HepG2 (cell line): ENCODE results near the gene IL1R1. TPM values are rescaled to one million over a fixed set of nuclear protein-coding genes. Genes with fewer than 3 reads are reported as not detected.

Source experiments
- CC2D1A ChIP-seq: sonication (generic); formaldehyde crosslinking; IDR thresholded peaks from 2 replicates; pipeline ENCODE4 v1.8.1; 2023; ENCODE audit warnings: mild to moderate bottlenecking, missing genetic modification reagents
- CEBPG ChIP-seq: IDR thresholded peaks from 2 replicates; pipeline ENCODE4 v1.6.1; 2016
- FOSL2 ChIP-seq: sonication (generic); formaldehyde crosslinking; IDR thresholded peaks from 2 replicates; pipeline ENCODE4 v1.4.0; 2020; ENCODE audit warnings: missing genetic modification reagents
- GABPA ChIP-seq, 2 experiments: IDR thresholded peaks; 2 replicates each; pipeline ENCODE4 v1.6.1; 2011 to 2016; ENCODE audit warnings: low read depth in 2 of 2, low read length in 1 of 2, missing biosample characterization in 1 of 2, missing genetic modification characterization in 1 of 2
- GABPB1 ChIP-seq: IDR thresholded peaks from 2 replicates; pipeline ENCODE4 v1.6.1; 2016; ENCODE audit warnings: mild to moderate bottlenecking, missing genetic modification reagents, moderate library complexity, missing compliant biosample characterization
- HDAC6 ChIP-seq: fragments of 200-600 bp; sonication (generic); IDR thresholded peaks from 2 replicates; pipeline ENCODE4 v1.7.0; 2017; ENCODE audit warnings: mild to moderate bottlenecking, antibody characterized with exemption, low read length, low read depth
- HMGA1 ChIP-seq: sonication (generic); formaldehyde crosslinking; conservative IDR thresholded peaks from 2 replicates; pipeline ENCODE4 v1.4.0; 2020; ENCODE audit warnings: missing genetic modification reagents
- HMGXB3 ChIP-seq: sonication (generic); formaldehyde crosslinking; IDR thresholded peaks from 2 replicates; pipeline ENCODE4 v1.4.0; 2020; ENCODE audit warnings: missing genetic modification reagents, borderline replicate concordance
- KLF13 ChIP-seq: sonication (generic); formaldehyde crosslinking; IDR thresholded peaks from 2 replicates; pipeline ENCODE4 v1.4.0; 2020; ENCODE audit warnings: mild to moderate bottlenecking, missing genetic modification reagents
- KLF16 ChIP-seq, 2 experiments: sonication (generic) in 1 of 2; formaldehyde crosslinking in 1 of 2; IDR thresholded peaks; 2 replicates each; pipeline versions ENCODE4 v1.6.1 to v1.8.0; 2016 to 2023; ENCODE audit warnings: missing genetic modification reagents in 2 of 2, missing compliant biosample characterization in 1 of 2
- MEIS1 ChIP-seq: sonication (generic); formaldehyde crosslinking; IDR thresholded peaks from 2 replicates; pipeline ENCODE4 v1.9.0; 2021; ENCODE audit warnings: mild to moderate bottlenecking, missing genetic modification reagents, moderate library complexity, borderline replicate concordance
- MIER3 ChIP-seq: IDR thresholded peaks from 2 replicates; pipeline ENCODE4 v1.6.1; 2016; ENCODE audit warnings: missing compliant biosample characterization, borderline replicate concordance
- NR2C2 ChIP-seq: sonication (generic); formaldehyde crosslinking; IDR thresholded peaks from 2 replicates; pipeline ENCODE4 v1.4.0; 2020; ENCODE audit warnings: missing genetic modification reagents, mild to moderate bottlenecking, moderate library complexity, borderline replicate concordance
- RAD51 ChIP-seq: fragments of 450-650 bp; IDR thresholded peaks from 2 replicates; pipeline ENCODE4 v1.6.1; 2016; ENCODE audit warnings: borderline replicate concordance
- SYNCRIP ChIP-seq: fragments of 200-400 bp; formaldehyde crosslinking; IDR thresholded peaks from 2 replicates; pipeline ENCODE4 v1.6.1; 2018; ENCODE audit warnings: mild to moderate bottlenecking, low read depth, low read length; ENCODE audit not compliant: insufficient read depth
- TBL1XR1 ChIP-seq: fragments of 150-350 bp; IDR thresholded peaks from 2 replicates; pipeline ENCODE4 v1.6.1; 2014; ENCODE audit warnings: borderline replicate concordance, low read length; ENCODE audit not compliant: partially characterized antibody
- TFDP2 ChIP-seq: sonication (generic); formaldehyde crosslinking; IDR thresholded peaks from 2 replicates; pipeline ENCODE4 v1.4.0; 2020; ENCODE audit warnings: missing genetic modification reagents
- ZBTB38 ChIP-seq: sonication (generic); formaldehyde crosslinking; IDR thresholded peaks from 2 replicates; pipeline ENCODE4 v1.5.1; 2020; ENCODE audit warnings: mild to moderate bottlenecking, missing genetic modification reagents
- ZFP36 ChIP-seq: fragments of 150-350 bp; IDR thresholded peaks from 2 replicates; pipeline ENCODE4 v1.6.1; 2018; ENCODE audit warnings: borderline replicate concordance, low read length, low read depth; ENCODE audit not compliant: partially characterized antibody
- ZIK1 ChIP-seq: sonication (generic); formaldehyde crosslinking; IDR thresholded peaks from 2 replicates; pipeline ENCODE4 v1.5.0; 2020; ENCODE audit warnings: mild to moderate bottlenecking, low read depth, missing genetic modification reagents, borderline replicate concordance
- ZNF382 ChIP-seq: sonication (generic); formaldehyde crosslinking; IDR thresholded peaks from 2 replicates; pipeline ENCODE4 v1.5.0; 2020; ENCODE audit warnings: missing genetic modification reagents, mild to moderate bottlenecking, borderline replicate concordance
- ZNF460 ChIP-seq: sonication (generic); formaldehyde crosslinking; IDR thresholded peaks from 2 replicates; pipeline ENCODE4 v1.5.1; 2020; ENCODE audit warnings: missing genetic modification reagents, mild to moderate bottlenecking, borderline replicate concordance
- ZNF598 ChIP-seq: sonication (generic); formaldehyde crosslinking; IDR thresholded peaks from 2 replicates; pipeline ENCODE4 v1.5.1; 2020; ENCODE audit warnings: mild to moderate bottlenecking, missing genetic modification reagents, borderline replicate concordance
- ZNF660 ChIP-seq: sonication (generic); formaldehyde crosslinking; IDR thresholded peaks from 2 replicates; pipeline ENCODE4 v1.5.1; 2020; ENCODE audit warnings: mild to moderate bottlenecking, low read depth, missing genetic modification reagents, borderline replicate concordance
- ZNF720 ChIP-seq: sonication (generic); formaldehyde crosslinking; IDR thresholded peaks from 2 replicates; pipeline ENCODE4 v1.4.0; 2020; ENCODE audit warnings: missing genetic modification reagents
- ZSCAN30 ChIP-seq: sonication (generic); formaldehyde crosslinking; IDR thresholded peaks from 2 replicates; pipeline ENCODE4 v1.5.0; 2020; ENCODE audit warnings: mild to moderate bottlenecking, missing genetic modification reagents
- polyA plus RNA-seq, 8 experiments: library from polyadenylated mRNA; depleted of rRNA in 3 of 8; stranded (reverse) in 7 of 8; unstranded in 1 of 8; fragments of >200 nt; fragmentation: Illumina TruSeq in 4 of 8; extraction: Trizol in 4 of 8; gene quantifications; 2 replicates each; pipeline versions ENCODE4 v1.2.1 to v1.2.3, GENCODE V29; 2011 to 2016; ENCODE audit warnings: low read depth in 4 of 8, missing spikeins in 1 of 8, mixed read lengths in 1 of 8; ENCODE audit not compliant: insufficient read depth in 1 of 8
- total RNA-seq, 5 experiments: library from RNA; depleted of rRNA; stranded (reverse); fragments of >200 nt; fragmentation: Illumina TruSeq; extraction: Trizol; gene quantifications; 2 replicates each; pipeline ENCODE4 v1.2.3, GENCODE V29; 2016; ENCODE audit warnings: low read depth in 1 of 5

Gene IL1R1
- total and polyA plus RNA-seq, 2 of the 13 experiments (the other 11 are each of a cell fraction or from before 2014, with no cell fraction given): 38.0 to 93.1 TPM

- TF ChIP-seq ZFP36 (no peak), NR2C2 (CRISPR knock-in tag) (peak; percentile 85), KLF13 (CRISPR knock-in tag) (no peak), RAD51 (no peak), ZNF382 (CRISPR knock-in tag) (no peak), ZIK1 (CRISPR knock-in tag) (no peak), ZNF720 (CRISPR knock-in tag) (no peak), KLF16 (CRISPR knock-in tag; IDR thresholded peaks at IDR 0.05) (no peak), ZSCAN30 (CRISPR knock-in tag) (no peak), CEBPG (CRISPR knock-in tag) (peak; percentile 38; the same call in 1 of the 2 replicates), TFDP2 (no peak), ZNF660 (no peak), ZNF460 (no peak), MEIS1 (CRISPR knock-in tag) (no peak), GABPB1 (CRISPR knock-in tag) (0 out of 2 replicates have a peak, but pooled peaks have one; percentile 17), SYNCRIP (no peak), ZBTB38 (CRISPR knock-in tag) (no peak), TBL1XR1 (no peak), HMGA1 (CRISPR knock-in tag) (no peak), CC2D1A (no peak), HMGXB3 (CRISPR knock-in tag) (no peak), ZNF598 (CRISPR knock-in tag) (no peak), HDAC6 (no peak), GABPA (IDR thresholded peaks at IDR 0.05; ENCODE audit: low read depth, low read length) (no peak), GABPA (CRISPR knock-in tag; IDR thresholded peaks at IDR 0.05; ENCODE audit: low read depth) (peak; percentile 65), MIER3 (CRISPR knock-in tag) (0 out of 2 replicates have a peak, but pooled peaks have one; percentile 30), FOSL2 (CRISPR knock-in tag) (no peak)
These were observed 39.5 kb downstream of the IL1R1 start (continued) for GRCh38 chr2:102181919-102182635.
